HL-60 (cell line): ENCODE data around the gene PDGFC.

Experiments used
- CTCF ChIP-seq: IDR thresholded peaks from one replicate; pipeline ENCODE4 v1.5.1; 2011; ENCODE audit warnings: low read length, control low read depth, inconsistent platforms; ENCODE audit not compliant: insufficient read depth
- GABPA ChIP-seq: IDR thresholded peaks from 2 replicates; pipeline ENCODE4 v1.6.1; 2012; ENCODE audit warnings: low read depth
- POLR2AphosphoS5 ChIP-seq: IDR thresholded peaks from 2 replicates; pipeline ENCODE4 v1.6.1; 2012; ENCODE audit warnings: low read depth
- TF ChIP-seq, protein P1 (sequence below): IDR thresholded peaks from 2 replicates; pipeline ENCODE4 v1.6.1; 2012; ENCODE audit warnings: low read depth; ENCODE audit not compliant: insufficient replicate concordance

GRCh38 chr4:156784970-156785369 is 186.6 kb downstream of the PDGFC start:
- TF ChIP-seq CTCF, result no peak
- TF ChIP-seq POLR2AphosphoS5, result no peak
- no peak for TF ChIP-seq GABPA
- TF ChIP-seq, protein P1, sequence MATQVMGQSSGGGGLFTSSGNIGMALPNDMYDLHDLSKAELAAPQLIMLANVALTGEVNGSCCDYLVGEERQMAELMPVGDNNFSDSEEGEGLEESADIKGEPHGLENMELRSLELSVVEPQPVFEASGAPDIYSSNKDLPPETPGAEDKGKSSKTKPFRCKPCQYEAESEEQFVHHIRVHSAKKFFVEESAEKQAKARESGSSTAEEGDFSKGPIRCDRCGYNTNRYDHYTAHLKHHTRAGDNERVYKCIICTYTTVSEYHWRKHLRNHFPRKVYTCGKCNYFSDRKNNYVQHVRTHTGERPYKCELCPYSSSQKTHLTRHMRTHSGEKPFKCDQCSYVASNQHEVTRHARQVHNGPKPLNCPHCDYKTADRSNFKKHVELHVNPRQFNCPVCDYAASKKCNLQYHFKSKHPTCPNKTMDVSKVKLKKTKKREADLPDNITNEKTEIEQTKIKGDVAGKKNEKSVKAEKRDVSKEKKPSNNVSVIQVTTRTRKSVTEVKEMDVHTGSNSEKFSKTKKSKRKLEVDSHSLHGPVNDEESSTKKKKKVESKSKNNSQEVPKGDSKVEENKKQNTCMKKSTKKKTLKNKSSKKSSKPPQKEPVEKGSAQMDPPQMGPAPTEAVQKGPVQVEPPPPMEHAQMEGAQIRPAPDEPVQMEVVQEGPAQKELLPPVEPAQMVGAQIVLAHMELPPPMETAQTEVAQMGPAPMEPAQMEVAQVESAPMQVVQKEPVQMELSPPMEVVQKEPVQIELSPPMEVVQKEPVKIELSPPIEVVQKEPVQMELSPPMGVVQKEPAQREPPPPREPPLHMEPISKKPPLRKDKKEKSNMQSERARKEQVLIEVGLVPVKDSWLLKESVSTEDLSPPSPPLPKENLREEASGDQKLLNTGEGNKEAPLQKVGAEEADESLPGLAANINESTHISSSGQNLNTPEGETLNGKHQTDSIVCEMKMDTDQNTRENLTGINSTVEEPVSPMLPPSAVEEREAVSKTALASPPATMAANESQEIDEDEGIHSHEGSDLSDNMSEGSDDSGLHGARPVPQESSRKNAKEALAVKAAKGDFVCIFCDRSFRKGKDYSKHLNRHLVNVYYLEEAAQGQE, result no peak
